HUES48 (cell line): ENCODE results near the gene NPFFR1.

Experiments used
- H3K27ac ChIP-seq: one replicate; pipeline ENCODE4 v1.7.0; 2013; ENCODE audit warnings: low read depth, low read length, inconsistent platforms
- H3K27me3 ChIP-seq: 2 replicates; pipeline ENCODE4 v1.6.1; 2013; ENCODE audit warnings: mild to moderate bottlenecking, low read length; ENCODE audit not compliant: control insufficient read depth, insufficient read depth
- H3K36me3 ChIP-seq: 2 replicates; pipeline ENCODE4 v1.6.1; 2013; ENCODE audit warnings: low read length; ENCODE audit not compliant: control insufficient read depth, insufficient read depth
- H3K4me1 ChIP-seq: 2 replicates; pipeline ENCODE4 v1.6.1; 2013; ENCODE audit warnings: mild to moderate bottlenecking, low read length; ENCODE audit not compliant: control insufficient read depth, insufficient read depth
- H3K4me3 ChIP-seq: 2 replicates; pipeline ENCODE4 v1.5.1; 2013; ENCODE audit warnings: mild to moderate bottlenecking, low read depth, low read length
- H3K9ac ChIP-seq: 2 replicates; pipeline ENCODE4 v1.6.1; 2013; ENCODE audit warnings: mild to moderate bottlenecking, low read depth, low read length, moderate library complexity
- H3K9me3 ChIP-seq: 2 replicates; pipeline ENCODE4 v1.6.1; 2013; ENCODE audit warnings: low read length; ENCODE audit not compliant: control insufficient read depth, insufficient read depth

Gene NPFFR1

DNA sequence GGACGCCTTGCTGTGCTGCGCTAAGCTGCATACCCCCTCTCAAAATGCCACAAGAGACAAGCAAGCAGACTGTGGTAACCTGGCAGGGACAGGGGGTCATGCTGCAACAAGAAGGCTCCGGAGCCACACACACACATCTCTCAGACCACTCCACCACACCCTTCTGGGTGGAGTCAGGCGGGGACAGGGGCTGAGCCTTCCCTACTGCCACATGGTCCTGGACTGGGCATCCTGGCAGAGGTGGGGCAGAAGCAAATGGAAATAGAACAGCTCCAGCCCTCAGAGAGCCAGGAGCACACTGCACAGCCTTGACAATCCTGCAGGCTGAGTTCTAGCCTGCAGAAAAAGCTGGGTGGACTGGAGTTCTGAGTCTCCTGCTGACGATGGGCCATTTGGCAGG, 28.4 kb upstream of the NPFFR1 start:
- no peak overlapping the region for H3K27ac ChIP-seq
- H3K36me3 ChIP-seq, result no peaks in the 10 kb centered on the region
- no peaks in the 10 kb centered on the region for H3K4me1 ChIP-seq
- no peak overlapping the region for H3K4me3 ChIP-seq
- H3K27me3 ChIP-seq, result no peaks in the 10 kb centered on the region
- no peaks in the 10 kb centered on the region for H3K9me3 ChIP-seq
- no peak overlapping the region for H3K9ac ChIP-seq

DNA sequence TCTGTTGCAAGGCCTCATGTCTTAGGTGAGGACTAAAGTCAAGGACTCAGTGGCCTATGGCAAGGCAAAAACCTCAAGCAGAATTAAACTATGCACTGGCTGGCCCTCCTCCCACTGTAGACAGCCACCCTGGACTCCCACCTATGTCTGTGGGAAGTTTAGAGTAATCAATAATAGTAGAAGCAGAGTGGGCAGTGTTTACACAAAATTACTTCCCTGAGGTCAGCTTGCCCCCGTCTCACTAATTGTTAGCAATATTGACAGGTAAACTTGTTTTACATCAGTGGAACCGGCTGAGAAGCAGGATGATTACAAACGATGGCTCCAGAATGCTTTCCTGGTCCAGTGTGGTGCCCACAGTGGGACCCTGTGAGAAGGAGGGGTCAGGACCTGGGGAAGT, 27.9 kb upstream of the NPFFR1 start:
- Histone ChIP-seq H3K4me3 (no peak overlapping the region), H3K4me1 (no peaks in the 10 kb centered on the region), H3K36me3 (no peaks in the 10 kb centered on the region), H3K27ac (no peak overlapping the region), H3K27me3 (no peaks in the 10 kb centered on the region), H3K9ac (no peak overlapping the region), H3K9me3 (no peaks in the 10 kb centered on the region)

DNA sequence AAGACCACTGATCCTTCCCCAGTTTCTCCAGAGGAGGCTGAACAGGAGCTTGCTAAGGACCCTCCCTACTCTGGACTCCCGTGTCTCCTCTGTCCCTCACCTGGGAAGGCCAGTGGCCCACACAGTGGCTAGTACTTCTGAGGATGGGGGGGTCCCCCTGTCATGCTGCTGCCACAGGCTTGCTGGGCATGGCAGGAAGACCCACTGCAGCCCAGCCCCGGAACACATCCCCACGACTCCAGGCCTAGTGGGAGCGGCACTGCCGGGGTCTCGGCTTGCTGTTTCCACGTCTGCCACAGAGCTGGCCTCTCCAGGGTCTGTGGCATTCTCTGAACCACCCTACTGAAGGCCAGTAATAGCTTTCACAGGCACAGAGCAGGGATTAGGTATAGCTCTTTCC, 25.9 kb upstream of the NPFFR1 start:
- H3K9me3 ChIP-seq, result no peaks in the 10 kb centered on the region
- no peaks in the 10 kb centered on the region for H3K4me1 ChIP-seq
- no peak overlapping the region for H3K27ac ChIP-seq
- no peaks in the 10 kb centered on the region for H3K27me3 ChIP-seq
- H3K36me3 ChIP-seq, result no peaks in the 10 kb centered on the region
- no peak overlapping the region for H3K9ac ChIP-seq
- no peak overlapping the region for H3K4me3 ChIP-seq

DNA sequence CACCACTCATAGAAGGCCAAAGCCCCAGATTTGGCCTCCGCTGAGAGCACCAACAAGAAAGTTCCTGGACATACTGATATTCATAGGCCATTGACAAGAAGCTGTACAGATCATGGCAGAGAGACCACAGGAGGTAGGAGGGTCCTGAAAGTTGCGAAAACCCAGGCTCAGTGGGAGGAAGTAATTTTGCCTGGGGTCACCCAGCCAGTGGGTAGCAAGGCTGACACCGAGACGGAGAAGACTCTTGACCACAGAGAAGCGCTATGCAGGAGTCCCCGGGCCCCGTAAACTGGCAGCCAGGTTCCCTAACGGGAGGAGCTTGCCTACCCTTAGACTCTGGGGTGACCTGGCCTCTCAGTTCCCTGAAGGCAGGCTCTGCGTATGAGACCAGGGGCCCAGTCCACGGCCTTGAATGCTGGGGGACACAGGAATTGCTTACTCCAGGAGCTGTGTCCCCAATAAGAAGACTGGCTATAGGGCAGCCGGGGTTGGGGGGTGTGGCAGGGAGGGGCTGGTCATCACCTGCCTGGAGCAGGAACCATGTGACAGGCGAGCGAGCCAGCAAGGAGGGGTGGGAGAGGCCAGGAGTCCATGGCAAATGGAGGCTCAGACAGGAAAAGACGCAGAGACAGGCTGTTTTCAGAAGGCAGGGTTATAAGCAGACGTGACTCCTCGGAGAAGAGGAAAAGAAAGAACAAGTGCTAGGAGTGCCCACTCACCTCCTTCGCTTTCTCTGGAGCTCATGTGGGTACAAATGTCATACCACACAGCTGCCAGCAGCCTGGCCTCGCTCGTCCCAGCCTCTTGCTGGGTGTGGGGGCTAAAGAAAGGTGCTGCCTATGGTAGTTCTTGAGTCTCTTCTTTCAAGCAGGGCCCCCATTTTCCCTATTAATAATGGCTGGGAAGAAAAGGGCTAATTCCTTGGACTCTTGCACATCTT, 24.6 kb upstream of the NPFFR1 start:
- H3K9ac ChIP-seq, result no peak overlapping the region
- H3K27me3 ChIP-seq, result no peaks in the 10 kb centered on the region
- H3K4me3 ChIP-seq, result no peak overlapping the region
- H3K9me3 ChIP-seq, result no peaks in the 10 kb centered on the region
- no peak overlapping the region for H3K27ac ChIP-seq
- H3K36me3 ChIP-seq, result no peaks in the 10 kb centered on the region
- no peaks in the 10 kb centered on the region for H3K4me1 ChIP-seq

DNA sequence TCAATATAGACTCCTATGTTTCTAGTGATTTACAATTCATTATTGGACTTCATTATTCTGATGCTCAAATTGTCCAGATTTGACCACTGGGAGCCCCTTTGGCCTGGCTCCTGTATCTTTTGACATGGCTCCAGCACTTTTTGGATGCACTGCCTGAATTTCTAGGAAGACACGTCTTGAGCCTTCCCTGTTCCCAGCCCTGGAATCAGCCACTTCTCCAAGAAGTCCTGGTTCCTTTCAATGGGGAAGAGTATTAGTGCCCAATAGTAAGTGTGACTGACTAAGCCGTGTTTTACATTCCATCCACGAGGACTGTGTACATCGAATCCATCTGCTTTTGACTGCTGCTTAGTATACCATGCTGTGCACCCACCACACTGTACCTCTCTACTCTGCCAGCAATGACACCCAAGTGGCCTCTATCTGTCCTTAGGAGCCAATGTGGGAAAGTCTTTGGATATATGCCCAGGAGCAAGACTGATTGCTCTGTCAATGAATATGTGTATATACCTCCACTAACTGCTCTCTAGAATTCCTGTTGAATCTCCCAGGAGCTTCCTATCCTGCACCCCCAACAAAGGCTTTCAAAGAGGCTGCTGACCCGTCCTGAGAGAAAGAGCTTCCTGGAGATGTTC, 23.2 kb upstream of the NPFFR1 start:
- Histone ChIP-seq H3K4me3 (no peak overlapping the region), H3K4me1 (no peaks in the 10 kb centered on the region), H3K27ac (no peak overlapping the region), H3K9me3 (no peaks in the 10 kb centered on the region), H3K9ac (no peak overlapping the region), H3K27me3 (no peaks in the 10 kb centered on the region), H3K36me3 (no peaks in the 10 kb centered on the region)

DNA sequence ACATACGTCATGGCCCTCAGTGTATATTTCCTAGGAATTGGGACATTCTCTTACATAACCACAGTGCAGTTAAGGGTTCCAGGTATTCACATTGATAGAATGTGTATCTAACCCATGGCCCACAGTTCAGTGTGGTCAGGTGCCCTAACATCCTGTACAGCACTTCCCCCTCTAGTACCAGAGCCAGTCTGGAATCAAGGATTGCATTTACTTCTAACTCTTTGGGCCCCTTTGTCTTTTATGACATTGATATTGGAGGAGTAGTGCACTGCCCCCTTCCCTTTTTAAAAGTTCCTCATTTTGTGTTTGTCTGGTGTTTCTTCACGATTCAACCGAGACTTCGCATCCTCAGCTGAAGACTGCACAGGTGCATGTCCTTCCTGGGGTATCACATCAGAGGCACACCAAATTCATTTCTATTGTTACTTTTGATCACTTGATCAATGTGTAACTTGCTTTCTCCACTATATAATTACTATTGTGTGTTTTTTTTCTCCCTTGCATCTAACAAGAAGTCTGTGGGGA, 22.4 kb upstream of the NPFFR1 start:
- no peaks in the 10 kb centered on the region for H3K36me3 ChIP-seq
- no peaks in the 10 kb centered on the region for H3K27me3 ChIP-seq
- no peaks in the 10 kb centered on the region for H3K9me3 ChIP-seq
- H3K27ac ChIP-seq, result no peak overlapping the region
- no peak overlapping the region for H3K4me3 ChIP-seq
- H3K9ac ChIP-seq, result no peak overlapping the region
- H3K4me1 ChIP-seq, result no peaks in the 10 kb centered on the region

DNA sequence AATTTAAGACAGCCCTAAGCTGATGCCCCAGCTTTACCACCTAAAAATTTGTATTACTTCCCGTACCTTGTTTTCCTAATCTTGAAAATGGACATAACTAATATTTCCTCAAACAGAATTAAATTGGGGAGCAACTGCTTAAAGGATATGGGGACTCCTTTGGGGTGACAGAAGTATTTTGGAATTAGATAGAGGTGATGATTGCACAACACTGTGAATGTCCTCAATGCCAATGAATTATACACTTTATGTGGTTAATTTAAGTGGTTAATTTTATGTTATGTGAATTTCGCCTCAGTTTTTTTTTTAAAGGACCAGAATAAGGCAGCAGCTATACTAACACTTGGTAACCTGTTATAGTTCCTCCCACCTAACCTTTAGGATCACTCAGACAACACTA, 19.9 kb upstream of the NPFFR1 start:
- Histone ChIP-seq H3K27ac (no peak overlapping the region), H3K9ac (no peak overlapping the region)

DNA sequence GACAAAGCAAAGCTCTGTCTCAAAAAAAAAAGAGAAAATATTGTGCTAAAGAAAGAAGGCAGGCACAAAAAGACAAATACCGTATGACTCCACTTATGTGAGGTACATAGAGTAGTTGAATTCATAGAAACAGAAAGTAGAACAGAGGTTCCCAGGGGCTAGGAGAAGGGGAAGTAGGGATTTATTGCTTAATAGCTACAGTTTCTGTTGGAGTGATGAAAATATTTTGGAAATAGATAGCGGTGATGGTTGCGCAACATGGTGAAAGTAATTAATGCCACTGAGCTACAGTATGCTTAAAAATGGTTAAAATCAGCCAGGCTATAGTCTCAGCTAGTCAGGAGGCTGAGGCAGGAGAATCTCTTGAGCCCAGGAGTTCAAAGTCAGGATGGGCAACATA, 18.5 kb upstream of the NPFFR1 start:
- no peak overlapping the region for H3K4me3 ChIP-seq
- H3K27ac ChIP-seq, result no peak overlapping the region
- no peaks in the 10 kb centered on the region for H3K4me1 ChIP-seq
- H3K27me3 ChIP-seq, result no peaks in the 10 kb centered on the region
- H3K9ac ChIP-seq, result no peak overlapping the region
- no peaks in the 10 kb centered on the region for H3K9me3 ChIP-seq
- no peaks in the 10 kb centered on the region for H3K36me3 ChIP-seq

More for the DNA sequence above, 19.9 kb upstream of the NPFFR1 start:
- H3K27me3 ChIP-seq, result no peaks in the 10 kb centered on the region
- no peak overlapping the region for H3K4me3 ChIP-seq
- no peaks in the 10 kb centered on the region for H3K36me3 ChIP-seq
- no peaks in the 10 kb centered on the region for H3K4me1 ChIP-seq
- H3K9me3 ChIP-seq, result no peaks in the 10 kb centered on the region

DNA sequence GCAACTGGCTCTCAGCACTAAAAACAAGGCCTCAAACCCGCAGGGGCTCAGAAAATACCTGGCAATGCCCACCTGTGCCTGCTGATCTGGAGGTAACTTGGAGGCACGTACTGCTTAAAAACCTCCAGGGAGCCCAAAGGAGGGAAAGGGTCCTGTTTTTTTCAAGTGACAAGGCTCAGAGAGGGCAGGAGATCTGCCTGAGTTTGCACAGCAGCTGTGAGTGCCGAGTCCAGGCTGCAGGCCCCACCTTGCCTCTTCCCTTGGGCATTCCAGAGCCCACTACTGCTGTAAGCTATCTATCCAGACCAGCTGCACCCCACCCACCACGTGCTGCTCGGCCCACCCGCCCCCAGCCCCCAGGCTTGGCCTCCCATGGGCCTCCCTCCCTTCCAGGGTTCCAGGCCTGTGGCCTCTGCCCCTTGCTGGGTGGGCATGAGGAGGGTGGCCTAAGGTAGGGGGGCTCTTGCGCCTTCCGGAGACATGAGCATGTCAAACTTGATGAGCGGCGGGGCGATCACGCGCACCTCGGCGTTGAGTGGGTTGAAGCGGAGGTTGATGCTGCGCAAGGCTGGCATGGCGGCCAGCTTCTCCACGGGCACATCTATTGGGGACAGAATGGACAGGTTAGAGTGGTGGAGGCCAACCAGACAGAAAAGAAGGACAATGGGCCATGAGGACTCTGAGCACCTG, 17.2 kb upstream of the NPFFR1 start:
- H3K9me3 ChIP-seq, result no peaks in the 10 kb centered on the region
- H3K36me3 ChIP-seq, result no peaks in the 10 kb centered on the region
- H3K4me3 ChIP-seq, result no peak overlapping the region
- H3K27ac ChIP-seq, result no peak overlapping the region
- no peaks in the 10 kb centered on the region for H3K27me3 ChIP-seq
- H3K9ac ChIP-seq, result no peak overlapping the region
- no peaks in the 10 kb centered on the region for H3K4me1 ChIP-seq

DNA sequence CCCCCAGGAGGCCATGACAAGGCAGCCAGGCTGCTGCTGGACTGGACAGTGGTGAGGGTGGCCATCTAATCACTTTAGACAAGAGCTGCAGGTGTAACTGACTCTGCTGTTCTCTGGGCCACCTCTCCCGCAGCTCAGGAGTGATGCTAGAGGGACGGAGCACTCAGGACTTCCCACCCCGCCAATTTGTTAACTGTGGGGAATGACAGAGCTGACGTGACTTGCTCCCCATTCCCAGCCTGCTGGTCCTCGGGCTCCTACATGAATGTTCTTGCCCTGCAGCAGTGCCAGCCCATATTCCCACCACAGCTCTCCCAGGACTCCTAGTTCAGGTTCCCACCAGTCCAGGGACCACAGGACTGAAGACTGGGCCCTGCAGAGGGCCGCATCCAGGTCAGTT, 16.7 kb upstream of the NPFFR1 start:
- H3K9me3 ChIP-seq, result no peaks in the 10 kb centered on the region
- no peak overlapping the region for H3K4me3 ChIP-seq
- H3K27ac ChIP-seq, result no peak overlapping the region
- H3K9ac ChIP-seq, result no peak overlapping the region
- no peaks in the 10 kb centered on the region for H3K36me3 ChIP-seq
- H3K27me3 ChIP-seq, result no peaks in the 10 kb centered on the region
- no peaks in the 10 kb centered on the region for H3K4me1 ChIP-seq

DNA sequence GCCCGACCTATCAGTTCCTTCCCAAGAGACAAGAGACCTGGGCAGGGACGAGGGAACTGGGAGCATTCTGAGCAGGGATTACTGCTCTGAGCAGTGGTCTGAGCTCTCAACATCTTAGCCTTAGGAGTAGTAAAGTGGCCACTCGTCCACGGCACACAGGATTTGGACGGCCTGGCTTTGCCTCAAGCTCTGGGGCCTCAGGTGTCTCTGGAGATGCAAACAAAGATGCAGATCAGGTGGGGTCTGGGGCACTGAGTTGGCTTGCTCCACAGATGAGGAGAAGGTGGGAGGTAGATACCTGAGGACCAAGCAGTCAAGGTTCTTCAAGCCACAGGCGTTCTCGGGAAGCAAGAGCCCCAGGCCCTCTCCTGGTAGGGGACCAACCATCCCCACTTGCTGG, 16.1 kb upstream of the NPFFR1 start:
- Histone ChIP-seq H3K9ac (no peak overlapping the region), H3K4me3 (no peak overlapping the region), H3K36me3 (no peaks in the 10 kb centered on the region), H3K9me3 (no peaks in the 10 kb centered on the region), H3K4me1 (peaks cover 4% of the 10 kb centered on the region; the same call in 1 of the 2 replicates), H3K27ac (no peak overlapping the region), H3K27me3 (no peaks in the 10 kb centered on the region)
